ENCODE results near the gene ANXA2R. TPM values are rescaled to one million over a fixed set of nuclear protein-coding genes. Genes with fewer than 3 reads are reported as not detected.

The ANXA2R gene
- total RNA-seq, 6 donors from 2014 or later, result 2.0 to 25.1 (median 4.3) TPM

DNA sequence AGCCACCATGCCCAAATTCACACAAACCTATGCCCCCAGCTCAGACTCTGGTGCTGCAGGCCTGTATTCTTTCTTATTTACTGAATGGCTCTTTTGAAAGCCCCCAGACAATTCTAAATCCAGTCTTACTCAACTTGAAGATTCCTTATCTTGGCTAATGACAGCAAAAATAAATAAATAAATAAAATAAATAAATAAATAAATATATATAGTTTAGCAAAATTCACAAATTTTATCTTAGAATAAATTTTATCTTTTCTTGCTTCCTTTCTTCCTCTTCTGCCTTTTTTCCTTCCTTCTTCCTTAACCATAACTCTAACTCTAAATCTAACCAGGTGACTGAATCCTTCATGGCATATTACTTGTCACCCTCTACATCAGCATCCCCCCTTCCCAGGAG, 25.6 kb downstream of the ANXA2R start:
- Histone ChIP-seq H3K9me3 (no peaks in the 10 kb centered on the region), H3K27ac (no peak overlapping the region), H3K27me3 (peaks cover 0 to 10% (median 4%) of the 10 kb centered on the region in 4 donors), H3K4me3 (no peak overlapping the region), H3K4me1 (peaks cover 16 to 22% (median 19%) of the 10 kb centered on the region in 4 donors), H3K36me3 (no peaks in the 10 kb centered on the region)
- TF ChIP-seq POLR2A (IDR thresholded peaks at IDR 0.05) (no peak), EP300 (IDR thresholded peaks at IDR 0.05) (no peak), POLR2AphosphoS5 (IDR thresholded peaks at IDR 0.05) (no peak)
- TF ChIP-seq, protein P1, sequence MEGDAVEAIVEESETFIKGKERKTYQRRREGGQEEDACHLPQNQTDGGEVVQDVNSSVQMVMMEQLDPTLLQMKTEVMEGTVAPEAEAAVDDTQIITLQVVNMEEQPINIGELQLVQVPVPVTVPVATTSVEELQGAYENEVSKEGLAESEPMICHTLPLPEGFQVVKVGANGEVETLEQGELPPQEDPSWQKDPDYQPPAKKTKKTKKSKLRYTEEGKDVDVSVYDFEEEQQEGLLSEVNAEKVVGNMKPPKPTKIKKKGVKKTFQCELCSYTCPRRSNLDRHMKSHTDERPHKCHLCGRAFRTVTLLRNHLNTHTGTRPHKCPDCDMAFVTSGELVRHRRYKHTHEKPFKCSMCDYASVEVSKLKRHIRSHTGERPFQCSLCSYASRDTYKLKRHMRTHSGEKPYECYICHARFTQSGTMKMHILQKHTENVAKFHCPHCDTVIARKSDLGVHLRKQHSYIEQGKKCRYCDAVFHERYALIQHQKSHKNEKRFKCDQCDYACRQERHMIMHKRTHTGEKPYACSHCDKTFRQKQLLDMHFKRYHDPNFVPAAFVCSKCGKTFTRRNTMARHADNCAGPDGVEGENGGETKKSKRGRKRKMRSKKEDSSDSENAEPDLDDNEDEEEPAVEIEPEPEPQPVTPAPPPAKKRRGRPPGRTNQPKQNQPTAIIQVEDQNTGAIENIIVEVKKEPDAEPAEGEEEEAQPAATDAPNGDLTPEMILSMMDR (IDR thresholded peaks at IDR 0.05), result no peak
- ATAC-seq (ENCODE audit: low FRiP score in 2 of 2) (no peak), DNase-seq (no peak)

DNA sequence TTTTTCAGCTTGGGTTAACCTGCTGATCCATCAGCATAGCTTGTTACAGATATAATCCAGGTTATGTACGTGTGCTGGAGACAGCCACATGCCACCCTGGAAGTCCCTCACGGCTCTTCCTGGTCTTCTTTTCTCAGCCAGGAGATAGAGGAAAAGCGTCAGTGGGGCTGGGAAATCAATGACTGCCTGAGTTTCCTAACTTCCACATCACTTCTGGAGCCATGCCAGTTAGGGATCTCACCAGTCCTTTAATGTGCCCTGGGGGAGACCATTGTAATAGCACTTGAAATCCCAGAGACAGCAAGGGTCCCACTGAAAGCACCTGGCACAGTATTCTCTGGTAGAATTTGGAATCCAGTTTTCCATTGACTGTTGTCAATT, 29.2 kb downstream of the ANXA2R start:
- no peak for ATAC-seq (ENCODE audit: low FRiP score in 2 of 2)

DNA sequence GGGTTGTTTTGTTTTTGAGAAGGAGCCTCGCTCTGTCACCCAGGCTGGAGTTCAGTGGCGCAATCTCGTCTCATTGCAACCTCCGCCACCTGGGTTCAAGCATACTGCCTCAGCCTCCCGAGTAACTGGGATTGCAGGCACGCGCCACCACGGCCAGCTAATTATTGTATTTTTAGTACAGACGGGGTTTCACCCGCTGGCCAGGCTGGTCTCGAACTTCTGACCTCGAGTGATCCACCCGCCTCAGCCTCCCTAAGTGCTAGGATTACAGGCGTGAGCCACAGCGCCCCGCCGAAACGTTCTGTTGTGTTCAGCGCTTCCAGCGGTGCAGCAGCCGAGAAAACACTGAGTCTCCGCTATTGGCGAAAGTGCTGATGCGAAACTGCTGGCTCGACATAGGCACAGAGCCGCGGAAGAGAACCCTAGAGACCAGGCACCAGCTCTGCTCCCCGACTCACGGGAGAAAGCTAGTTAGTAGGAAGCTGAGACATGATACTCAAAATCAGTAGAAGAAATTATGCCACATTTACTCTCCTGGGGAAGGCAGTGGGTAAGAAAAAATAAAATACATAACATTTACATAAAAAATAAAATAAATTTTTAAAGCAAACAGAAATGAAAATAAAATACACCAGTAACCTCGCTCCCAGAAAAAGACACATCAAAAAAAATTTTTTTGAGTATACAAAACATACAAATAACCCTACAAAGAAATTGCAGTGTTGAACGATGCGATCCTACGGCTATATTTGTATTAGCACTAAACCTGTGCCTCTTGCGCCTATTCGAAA, 31.6 kb downstream of the ANXA2R start:
- peaks cover 6 to 20% (median 10%) of the 10 kb centered on the region in 4 donors for H3K4me1 ChIP-seq
- peak in 1 of 4 donors; percentile 8 for TF ChIP-seq EP300 (IDR thresholded peaks at IDR 0.05)
- TF ChIP-seq POLR2AphosphoS5 (IDR thresholded peaks at IDR 0.05), result peak; percentile 48 to 92
- TF ChIP-seq POLR2A (IDR thresholded peaks at IDR 0.05), result peak in 3 of 4 donors; percentile 29 to 84 (median 45)
- TF ChIP-seq, protein P1 (IDR thresholded peaks at IDR 0.05), result peak in 3 of 6 experiments; percentile 8 to 24 (median 17)
- WGBS, 2 donors, result 4 to 9% methylated on average over 21 to 35 of the region's 35 CpGs
- peak overlapping the region; percentile 89 to 97 (median 93) for H3K27ac ChIP-seq
- no peaks in the 10 kb centered on the region for H3K9me3 ChIP-seq
- DNase-seq (peak; percentile 75 to 92), ATAC-seq (ENCODE audit: low FRiP score in 2 of 2) (peak; percentile 92 to 94)
- peak overlapping the region; percentile 36 to 53 (median 48) for H3K4me3 ChIP-seq
- no peaks in the 10 kb centered on the region for H3K27me3 ChIP-seq
- no peaks in the 10 kb centered on the region for H3K36me3 ChIP-seq

More for the DNA sequence above, 29.2 kb downstream of the ANXA2R start:
- DNase-seq, result no peak
- Histone ChIP-seq H3K27me3 (no peaks in the 10 kb centered on the region), H3K9me3 (no peaks in the 10 kb centered on the region), H3K36me3 (no peaks in the 10 kb centered on the region), H3K27ac (peak overlapping the region in 3 of 4 donors; percentile 93 to 97 (median 93)), H3K4me1 (peaks cover 6 to 20% (median 10%) of the 10 kb centered on the region in 4 donors), H3K4me3 (no peak overlapping the region)
- 43 to 65% methylated on average over 3 of the region's 3 CpGs for WGBS, 2 donors
- TF ChIP-seq, protein P1 (IDR thresholded peaks at IDR 0.05), result no peak
- no peak for TF ChIP-seq POLR2AphosphoS5 (IDR thresholded peaks at IDR 0.05)
- TF ChIP-seq EP300 (IDR thresholded peaks at IDR 0.05), result no peak
- TF ChIP-seq POLR2A (IDR thresholded peaks at IDR 0.05), result no peak

DNA sequence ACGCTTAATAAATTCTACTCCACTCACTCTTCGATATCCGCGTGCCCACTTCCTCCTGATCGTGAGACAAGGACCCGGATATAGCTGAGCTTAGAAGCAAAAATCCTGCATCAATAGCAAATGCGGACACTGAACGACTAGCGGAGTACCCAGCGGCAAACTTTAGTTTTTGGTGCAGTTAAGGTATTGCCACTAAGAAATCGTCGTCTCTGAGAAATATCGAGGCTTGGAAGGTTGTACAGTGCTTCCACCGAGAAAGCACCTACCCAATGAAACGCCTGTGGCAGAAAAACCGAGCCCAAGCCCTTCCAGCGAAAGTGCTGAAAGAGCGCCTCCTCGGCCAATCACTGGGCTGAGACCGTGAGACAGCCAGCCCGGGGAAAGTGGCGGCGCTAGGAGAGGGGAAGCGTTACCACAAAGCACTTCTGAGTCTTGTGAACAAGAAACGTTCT, 32.2 kb downstream of the ANXA2R start:
- 1 to 4% methylated on average over 20 to 25 of the region's 25 CpGs for WGBS, 2 donors
- no peaks in the 10 kb centered on the region for H3K36me3 ChIP-seq
- peak; percentile 47 to 77 for DNase-seq

More for the DNA sequence above, 32.2 kb downstream of the ANXA2R start:
- Histone ChIP-seq H3K27ac (peak overlapping the region; percentile 89 to 97 (median 93)), H3K4me1 (peaks cover 6 to 20% (median 10%) of the 10 kb centered on the region in 4 donors), H3K4me3 (peak overlapping the region; percentile 36 to 53 (median 48)), H3K27me3 (no peaks in the 10 kb centered on the region), H3K9me3 (no peaks in the 10 kb centered on the region)
- ATAC-seq (ENCODE audit: low FRiP score in 2 of 2), result peak; percentile 79 to 84
- TF ChIP-seq POLR2A (IDR thresholded peaks at IDR 0.05), result peak in 2 of 4 donors; percentile 20 to 31
- TF ChIP-seq, protein P1 (IDR thresholded peaks at IDR 0.05), result no peak
